Spleen (tissue), 11 donors: ENCODE measurements around the gene FAM114A1. TPM values are rescaled to one million over a fixed set of nuclear protein-coding genes. Genes with fewer than 3 reads are reported as not detected.
A peak's percentile ranks its signal among the peaks of the same experiment; 100 is the strongest.

Source experiments
- DNase-seq: peaks from one replicate; pipeline ENCODE4 v3.0.0-alpha.2; 2020
- H3K27ac ChIP-seq, 8 donors: fragments of 200-600 bp; sonication (generic) in 7 of 8; 1 replicate in 4 of 8; 2 replicates in 4 of 8; pipeline versions ENCODE4 v1.5.0 to v1.8.0; 2016 to 2021; ENCODE audit warnings: inconsistent platforms in 4 of 8, mild to moderate bottlenecking in 4 of 8, moderate library complexity in 1 of 8
- H3K27me3 ChIP-seq, 7 donors: fragments of 200-600 bp; sonication (generic) in 6 of 7; replicated peaks in 1 of 7; 1 replicate in 4 of 7; 2 replicates in 3 of 7; pipeline versions ENCODE4 v1.5.0 to v1.8.0; 2016 to 2021; ENCODE audit warnings: inconsistent platforms in 3 of 7, mild to moderate bottlenecking in 1 of 7
- H3K36me3 ChIP-seq, 6 donors: fragments of 200-600 bp; sonication (generic) in 5 of 6; 1 replicate in 4 of 6; 2 replicates in 2 of 6; pipeline versions ENCODE4 v1.5.0 to v1.8.0; 2016 to 2021; ENCODE audit warnings: inconsistent platforms in 2 of 6
- H3K4me1 ChIP-seq, 6 donors: fragments of 200-600 bp; sonication (generic) in 5 of 6; 1 replicate in 3 of 6; 2 replicates in 3 of 6; pipeline versions ENCODE4 v1.5.0 to v1.8.0; 2016 to 2021; ENCODE audit warnings: inconsistent platforms in 3 of 6
- H3K4me3 ChIP-seq, 8 donors: fragments of 200-600 bp; sonication (generic) in 7 of 8; 1 replicate in 4 of 8; 2 replicates in 4 of 8; pipeline versions ENCODE4 v1.5.0 to v1.8.0; 2016 to 2021; ENCODE audit warnings: inconsistent platforms in 4 of 8, mild to moderate bottlenecking in 4 of 8, moderate library complexity in 2 of 8
- H3K9me3 ChIP-seq, 8 donors: fragments of 200-600 bp; sonication (generic) in 7 of 8; 1 replicate in 4 of 8; 2 replicates in 4 of 8; pipeline versions ENCODE4 v1.5.0 to v1.8.0; 2016 to 2021; ENCODE audit warnings: inconsistent platforms in 4 of 8
- POLR2A ChIP-seq, 3 donors: fragments of 450-650 bp; IDR thresholded peaks; one replicate each; pipeline ENCODE4 v1.5.1; 2017; ENCODE audit warnings: antibody characterized with exemption in 3 of 3, mild to moderate bottlenecking in 1 of 3
- POLR2AphosphoS5 ChIP-seq, 3 donors: sonication (generic); formaldehyde crosslinking; IDR thresholded peaks; one replicate each; pipeline ENCODE4 v1.5.1; 2017; ENCODE audit warnings: antibody characterized with exemption in 3 of 3
- WGBS, 5 donors: extraction: QIAGEN DNeasy Blood & Tissue Kit in 3 of 5; methylation state at CpG; one replicate each; pipeline versions ENCODE4 v1.1.5 to v1.1.7; 2013 to 2018; 5-methylcytosine and 5-hydroxymethylcytosine counted together
- intact Hi-C: fragments of 100-400 bp; cut with DNase I; formaldehyde crosslinking; loops from one replicate; pipeline ENCODE4 v1.15.0; 2023; ENCODE audit warnings: low total_unique reads
- polyA plus RNA-seq, 3 donors: library from polyadenylated mRNA; stranded (reverse); fragments of 200-250 nt; gene quantifications; one replicate each; pipeline ENCODE4 v1.2.1, GENCODE V29; 2013
- total RNA-seq, 7 donors: library from RNA; depleted of rRNA in 3 of 7; stranded (reverse); fragments of >200 nt in 3 of 7; fragmentation: NEBNext Ultra II Directional in 4 of 7; extraction: Animal tissue kit (Norgen Biotek cat#: 25700) in 4 of 7; gene quantifications; one replicate each; pipeline versions ENCODE4 v1.1.0 to v1.2.1, GENCODE V29; 2016 to 2021
- TF ChIP-seq, protein P1 (sequence below), 11 experiments: fragments of 200-600 bp in 7 of 11; fragments of 450-650 bp in 4 of 11; sonication (generic) in 4 of 11; IDR thresholded peaks in 8 of 11; conservative IDR thresholded peaks in 3 of 11; 1 replicate in 7 of 11; 2 replicates in 4 of 11; pipeline versions ENCODE4 v1.4.0 to v1.8.0; 2016 to 2021; ENCODE audit warnings: antibody characterized with exemption in 11 of 11, inconsistent platforms in 4 of 11, mild to moderate bottlenecking in 1 of 11
- donor health status: healthy with polysubstance abuse.
- donor health status: DM: no; HTN: no; CAD: no; lungs with moderate emphysema.
- donor health status: DM: no; HTN: no; CAD: no.
- donor health status: Bipolar disorder and iron deficiency.
- donor health status: healthy.
- donor health status: DM: no; HTN: no; CAD: no.
- donor health status: DM: yes; HTN: yes; CAD: no.

Gene FAM114A1
- total and polyA plus RNA-seq, 10 donors = 3.9 to 50.2 (median 24.1) TPM

- TF ChIP-seq POLR2A (IDR thresholded peaks at IDR 0.05) (no peak), POLR2AphosphoS5 (IDR thresholded peaks at IDR 0.05) (no peak)
- TF ChIP-seq, protein P1, sequence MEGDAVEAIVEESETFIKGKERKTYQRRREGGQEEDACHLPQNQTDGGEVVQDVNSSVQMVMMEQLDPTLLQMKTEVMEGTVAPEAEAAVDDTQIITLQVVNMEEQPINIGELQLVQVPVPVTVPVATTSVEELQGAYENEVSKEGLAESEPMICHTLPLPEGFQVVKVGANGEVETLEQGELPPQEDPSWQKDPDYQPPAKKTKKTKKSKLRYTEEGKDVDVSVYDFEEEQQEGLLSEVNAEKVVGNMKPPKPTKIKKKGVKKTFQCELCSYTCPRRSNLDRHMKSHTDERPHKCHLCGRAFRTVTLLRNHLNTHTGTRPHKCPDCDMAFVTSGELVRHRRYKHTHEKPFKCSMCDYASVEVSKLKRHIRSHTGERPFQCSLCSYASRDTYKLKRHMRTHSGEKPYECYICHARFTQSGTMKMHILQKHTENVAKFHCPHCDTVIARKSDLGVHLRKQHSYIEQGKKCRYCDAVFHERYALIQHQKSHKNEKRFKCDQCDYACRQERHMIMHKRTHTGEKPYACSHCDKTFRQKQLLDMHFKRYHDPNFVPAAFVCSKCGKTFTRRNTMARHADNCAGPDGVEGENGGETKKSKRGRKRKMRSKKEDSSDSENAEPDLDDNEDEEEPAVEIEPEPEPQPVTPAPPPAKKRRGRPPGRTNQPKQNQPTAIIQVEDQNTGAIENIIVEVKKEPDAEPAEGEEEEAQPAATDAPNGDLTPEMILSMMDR (IDR thresholded peaks at IDR 0.05 in 8 of 11, conservative IDR thresholded peaks at IDR 0.05 in 3 of 11) = no peak
- intact Hi-C loops = no loop called here
Observed at GRCh38 chr4:38837334-38837733, 30.3 kb upstream of the FAM114A1 start.

DNA sequence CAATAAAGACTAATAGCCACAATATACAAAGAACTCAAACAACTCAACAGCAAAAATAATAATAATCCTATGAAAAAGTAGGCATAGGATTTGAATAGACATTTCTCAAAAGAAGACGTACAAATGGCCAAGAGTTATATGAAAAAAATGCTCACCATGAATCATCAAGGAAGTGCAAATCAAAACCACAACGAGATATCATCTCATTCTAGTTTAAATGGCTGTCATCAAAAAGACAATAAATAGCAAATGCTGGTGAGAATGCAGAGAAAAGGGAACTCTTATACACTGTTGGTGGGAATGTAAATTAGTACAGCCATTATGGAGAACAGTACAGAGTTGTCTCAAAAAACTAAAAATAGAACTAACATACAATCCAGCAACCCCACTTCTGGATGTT lies 29.8 kb upstream of the FAM114A1 start:
- 8 to 16% (median 13%) methylated on average over 2 of the region's 2 CpGs for WGBS, 5 donors
- Histone ChIP-seq H3K4me1 (peaks cover 0 to 23% (median 7%) of the 10 kb centered on the region in 6 donors), H3K36me3 (peaks cover 0 to 48% (median 0%) of the 10 kb centered on the region in 6 donors), H3K27ac (no peak overlapping the region), H3K4me3 (no peak overlapping the region), H3K9me3 (peaks cover 0 to 50% (median 40%) of the 10 kb centered on the region in 8 donors), H3K27me3 (no peaks in the 10 kb centered on the region)
- no peak for DNase-seq
- TF ChIP-seq, protein P1 (IDR thresholded peaks at IDR 0.05 in 8 of 11, conservative IDR thresholded peaks at IDR 0.05 in 3 of 11) = no peak
- TF ChIP-seq POLR2A (IDR thresholded peaks at IDR 0.05) (no peak), POLR2AphosphoS5 (IDR thresholded peaks at IDR 0.05) (no peak)
- intact Hi-C loops = no loop called here

More at GRCh38 chr4:38837334-38837733, 30.3 kb upstream of the FAM114A1 start:
- DNase-seq = no peak
- H3K36me3 ChIP-seq = peaks cover 0 to 43% (median 0%) of the 10 kb centered on the region in 6 donors
- no peak overlapping the region for H3K4me3 ChIP-seq
- H3K27me3 ChIP-seq = no peaks in the 10 kb centered on the region
- H3K4me1 ChIP-seq = peaks cover 0 to 28% (median 7%) of the 10 kb centered on the region in 6 donors
- peaks cover 0 to 50% (median 40%) of the 10 kb centered on the region in 8 donors for H3K9me3 ChIP-seq
- peak overlapping the region in 1 of 8 donors; percentile 10 for H3K27ac ChIP-seq

- TF ChIP-seq, protein P1 (IDR thresholded peaks at IDR 0.05 in 8 of 11, conservative IDR thresholded peaks at IDR 0.05 in 3 of 11) = no peak
- no peak for TF ChIP-seq POLR2A (IDR thresholded peaks at IDR 0.05)
- Histone ChIP-seq H3K36me3 (peaks cover 0 to 63% (median 0%) of the 10 kb centered on the region in 6 donors), H3K27ac (no peak overlapping the region), H3K4me3 (no peak overlapping the region), H3K4me1 (peaks cover 0 to 33% (median 7%) of the 10 kb centered on the region in 6 donors), H3K27me3 (no peaks in the 10 kb centered on the region), H3K9me3 (peaks cover 0 to 11% (median under 1%) of the 10 kb centered on the region in 8 donors)
- intact Hi-C loops = no loop called here
- 84 to 95% (median 92%) methylated on average over 4 of the region's 4 CpGs for WGBS, 5 donors
- DNase-seq = no peak
Observed at GRCh38 chr4:38842994-38843393, 24.6 kb upstream of the FAM114A1 start.

- intact Hi-C loops = no loop called here
Observed at GRCh38 chr4:38846015-38846414, 21.6 kb upstream of the FAM114A1 start.

More at GRCh38 chr4:38846015-38846414, 21.6 kb upstream of the FAM114A1 start:
- no peak for DNase-seq
- Histone ChIP-seq H3K27me3 (no peaks in the 10 kb centered on the region), H3K4me3 (no peak overlapping the region), H3K36me3 (peaks cover 0 to 62% (median 0%) of the 10 kb centered on the region in 6 donors), H3K27ac (peak overlapping the region in 2 of 8 donors; percentile 26 to 46), H3K9me3 (peaks cover 0 to 26% (median 8%) of the 10 kb centered on the region in 8 donors), H3K4me1 (peaks cover 0 to 14% (median 0%) of the 10 kb centered on the region in 6 donors)
- WGBS, 5 donors = 75 to 100% (median 93%) methylated on average over 3 of the region's 3 CpGs
- TF ChIP-seq, protein P1 (IDR thresholded peaks at IDR 0.05 in 8 of 11, conservative IDR thresholded peaks at IDR 0.05 in 3 of 11) = no peak
- TF ChIP-seq POLR2A (IDR thresholded peaks at IDR 0.05) (no peak), POLR2AphosphoS5 (IDR thresholded peaks at IDR 0.05) (no peak)
